RCC 7860 (cell line): ENCODE data around the gene PTMS.
"Not testable (repeated sequence)": the region's sequence is repeated elsewhere in the genome, so short reads cannot be mapped to it uniquely, and the experiment has no call there.

ENCODE experiments used
- DNase-seq: peaks from one replicate; pipeline ENCODE4 v3.0.0-alpha.2; 2015; ENCODE audit warnings: low spot score
- FAIRE-seq: peaks from 2 replicates; lab custom pipeline; 2012; peaks lifted over from hg19 to GRCh38; lab: Jason Lieb, UNC

Gene PTMS, protein sequence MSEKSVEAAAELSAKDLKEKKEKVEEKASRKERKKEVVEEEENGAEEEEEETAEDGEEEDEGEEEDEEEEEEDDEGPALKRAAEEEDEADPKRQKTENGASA

DNA sequence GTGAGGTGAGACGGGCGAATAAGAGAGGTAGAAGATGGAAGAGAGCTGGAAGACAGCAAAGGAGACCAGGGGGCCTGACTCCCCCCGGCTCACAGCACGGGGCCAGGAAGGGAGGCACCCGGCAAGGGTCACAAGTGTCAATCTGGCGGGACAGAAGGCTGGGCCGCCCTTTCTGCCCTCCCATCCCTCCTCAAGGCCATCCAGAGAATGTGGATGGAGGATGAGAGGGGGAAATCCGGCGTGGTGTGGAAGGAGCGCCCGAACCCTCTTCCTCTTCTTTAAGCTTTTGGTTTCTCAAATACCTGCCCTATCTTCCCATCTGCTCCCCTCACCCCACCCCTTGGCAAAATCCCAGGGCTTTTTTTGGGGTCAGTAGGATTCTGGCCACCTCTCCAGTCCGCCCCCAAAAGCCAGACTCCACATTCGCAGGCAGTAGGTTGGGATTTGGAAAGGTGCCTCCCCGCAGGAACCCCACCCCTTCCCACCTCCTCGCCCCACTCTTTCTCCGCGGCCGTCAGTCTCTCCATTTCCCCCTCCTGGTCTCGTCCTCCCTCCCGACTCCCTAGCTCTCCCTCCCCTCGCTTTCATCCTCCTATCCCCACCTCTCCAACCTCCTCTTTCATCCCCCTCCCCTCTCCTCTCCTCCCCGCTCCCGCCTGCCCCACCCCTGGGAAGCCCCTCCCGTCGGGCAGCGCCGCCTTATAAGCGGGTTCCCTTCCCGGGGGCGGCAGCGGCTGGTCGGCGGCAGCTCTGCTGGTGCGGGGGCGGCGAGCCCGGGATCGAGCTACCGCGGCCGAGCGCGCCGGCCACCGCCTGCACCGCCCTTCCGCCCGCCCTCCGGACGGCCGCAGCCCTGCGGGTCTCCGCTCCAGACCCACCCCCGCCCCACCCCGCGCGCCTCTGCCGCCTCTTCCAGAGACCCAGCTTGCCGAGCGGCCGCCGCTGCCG, at the start of gene PTMS:
PTMS (plus strand) TSS at position 730 of the 948 bp plus-strand sequence. CDS start 343 bp downstream, outside the sequence.
- FAIRE-seq (no peak), DNase-seq (peak; percentile 64)

DNA sequence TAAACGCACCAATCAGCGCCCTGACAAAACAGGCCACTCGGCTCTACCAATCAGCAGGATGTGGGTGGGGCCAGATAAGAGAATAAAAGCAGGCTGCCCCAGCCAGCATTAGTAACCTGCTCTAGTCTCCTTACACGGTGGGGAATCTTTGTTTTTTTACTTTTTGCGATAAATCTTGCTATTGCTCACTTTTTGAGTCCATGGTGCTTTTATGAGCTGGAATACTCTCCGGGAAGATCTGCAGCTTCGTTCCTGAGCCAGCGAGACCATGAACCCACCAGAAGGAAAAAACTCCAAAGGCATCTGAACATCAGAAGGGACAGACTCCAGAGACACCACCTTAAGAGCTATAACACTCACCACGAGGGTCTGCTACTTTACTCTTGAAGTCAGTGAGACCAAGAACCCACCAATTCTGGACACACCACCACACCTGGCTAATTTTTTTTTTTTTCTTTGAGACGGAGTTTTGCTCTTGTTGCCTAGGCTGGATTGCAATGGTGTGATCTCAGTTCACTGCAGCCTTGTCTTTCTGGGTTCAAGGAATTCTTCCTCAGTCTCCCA, 49.2 kb upstream of the PTMS start:
- DNase-seq (no peak), FAIRE-seq (no peak)

DNA sequence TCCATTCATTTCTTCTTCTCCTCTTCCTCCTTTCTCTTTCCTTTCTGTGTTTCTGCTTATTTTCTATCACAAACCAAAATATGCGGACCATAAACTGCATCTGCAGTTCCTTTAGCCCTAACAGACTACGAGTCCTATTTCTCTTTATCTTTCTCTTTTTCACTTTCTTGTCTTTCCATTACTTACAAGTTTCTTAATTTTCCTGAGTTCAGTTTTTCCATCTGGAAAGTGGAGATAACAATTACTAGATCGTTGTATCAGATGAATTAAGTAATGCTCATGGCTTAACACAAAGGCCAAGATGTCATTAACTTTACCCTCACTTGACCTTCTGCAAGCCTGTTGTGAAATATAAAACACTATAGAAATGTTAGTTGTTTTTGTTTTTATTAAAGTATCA, 43.3 kb upstream of the PTMS start:
- DNase-seq (no peak), FAIRE-seq (no peak)

DNA sequence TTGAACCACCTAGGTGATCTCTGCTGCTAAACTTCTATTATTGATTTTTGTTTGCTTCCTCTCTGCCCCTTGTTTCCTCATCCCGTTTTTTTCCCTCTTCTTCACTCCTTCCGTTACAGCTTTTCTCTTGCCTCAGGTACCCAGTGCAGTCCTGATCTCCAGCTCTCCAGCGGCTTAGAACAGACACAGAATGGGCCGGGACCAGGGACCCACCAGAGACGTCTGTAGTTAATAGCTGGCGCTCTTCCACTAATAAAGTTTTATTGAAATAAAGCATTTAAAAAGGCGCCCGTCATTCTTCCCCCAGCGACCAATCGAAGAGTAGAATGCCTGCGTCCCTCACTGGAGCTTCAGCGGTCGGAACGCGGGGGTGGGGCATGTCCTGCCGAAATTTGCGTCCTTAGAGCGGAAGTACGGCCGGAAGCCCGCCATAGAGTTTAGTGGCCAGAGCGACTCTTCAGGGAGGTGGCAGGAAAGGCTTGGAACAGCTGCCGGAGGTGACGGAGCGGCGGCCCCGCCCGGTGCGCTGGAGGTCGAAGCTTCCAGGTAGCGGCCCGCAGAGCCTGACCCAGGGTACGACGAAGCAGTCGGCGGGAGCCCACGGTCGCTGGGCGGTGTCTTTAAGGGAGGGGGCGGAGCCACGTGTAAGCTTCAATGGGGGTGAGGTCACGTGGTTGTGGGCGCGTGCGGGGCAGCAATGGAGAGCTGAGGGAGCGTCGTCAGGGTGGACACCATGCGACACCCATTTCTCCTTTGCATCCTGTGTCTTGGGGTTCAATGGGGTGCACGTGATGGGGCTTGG, 42.4 kb upstream of the PTMS start, which contains the start of gene COPS7A:
COPS7A (plus strand) TSS at position 440 of the 802 bp plus-strand sequence. CDS start 611 bp downstream, outside the sequence.
- peak; percentile 93 for FAIRE-seq
- DNase-seq, result peak; percentile 97

DNA sequence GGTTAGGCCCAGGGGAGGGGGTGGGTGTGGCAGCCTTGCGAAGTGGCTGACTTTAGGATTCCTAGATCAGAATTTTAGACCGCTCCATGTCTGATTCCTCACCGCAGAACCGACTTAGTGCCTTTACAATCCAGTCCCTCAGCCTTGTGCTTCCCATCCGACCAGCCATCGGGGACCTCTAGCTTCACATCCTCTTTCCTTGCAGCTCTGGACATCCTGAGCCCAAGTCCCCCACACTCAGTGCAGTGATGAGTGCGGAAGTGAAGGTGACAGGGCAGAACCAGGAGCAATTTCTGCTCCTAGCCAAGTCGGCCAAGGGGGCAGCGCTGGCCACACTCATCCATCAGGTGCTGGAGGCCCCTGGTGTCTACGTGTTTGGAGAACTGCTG, 41.8 kb upstream of the PTMS start:
- peak; percentile 27 for DNase-seq
- FAIRE-seq, result no peak

DNA sequence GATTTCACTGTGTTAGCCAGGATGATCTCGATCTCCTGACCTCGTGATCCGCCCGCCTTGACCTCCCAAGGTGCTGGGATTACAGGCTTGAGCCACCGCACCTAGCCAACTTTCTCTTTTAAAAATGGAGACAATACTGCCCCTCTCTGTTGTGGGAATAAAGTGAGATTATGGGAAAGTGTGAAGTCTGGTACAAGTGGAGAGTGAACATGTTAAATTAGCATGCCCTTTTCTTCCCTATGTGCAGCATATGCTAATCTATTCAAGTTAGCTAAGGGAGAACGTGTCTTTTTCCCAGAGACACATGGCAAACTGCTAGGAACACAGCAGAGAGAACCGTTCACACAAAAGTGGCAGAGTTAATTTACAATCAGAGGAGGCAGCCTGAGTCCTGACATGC, 40.8 kb upstream of the PTMS start:
- no peak for FAIRE-seq
- DNase-seq, result no peak

DNA sequence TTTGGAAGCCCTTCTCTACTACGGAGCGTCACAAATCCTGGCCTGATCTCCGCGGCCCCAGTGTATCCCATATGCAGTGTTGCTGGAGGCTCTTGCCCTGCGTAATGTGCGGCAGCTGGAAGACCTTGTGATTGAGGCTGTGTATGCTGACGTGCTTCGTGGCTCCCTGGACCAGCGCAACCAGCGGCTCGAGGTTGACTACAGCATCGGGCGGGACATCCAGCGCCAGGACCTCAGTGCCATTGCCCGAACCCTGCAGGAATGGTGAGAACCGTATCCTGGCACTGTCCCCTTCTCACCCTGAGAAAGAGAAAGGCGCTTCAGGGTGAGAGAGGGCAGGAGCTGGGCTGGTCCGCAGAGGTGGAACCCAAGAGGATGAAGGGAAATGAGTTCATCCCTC, 37.0 kb upstream of the PTMS start:
- FAIRE-seq (no peak), DNase-seq (no peak)

DNA sequence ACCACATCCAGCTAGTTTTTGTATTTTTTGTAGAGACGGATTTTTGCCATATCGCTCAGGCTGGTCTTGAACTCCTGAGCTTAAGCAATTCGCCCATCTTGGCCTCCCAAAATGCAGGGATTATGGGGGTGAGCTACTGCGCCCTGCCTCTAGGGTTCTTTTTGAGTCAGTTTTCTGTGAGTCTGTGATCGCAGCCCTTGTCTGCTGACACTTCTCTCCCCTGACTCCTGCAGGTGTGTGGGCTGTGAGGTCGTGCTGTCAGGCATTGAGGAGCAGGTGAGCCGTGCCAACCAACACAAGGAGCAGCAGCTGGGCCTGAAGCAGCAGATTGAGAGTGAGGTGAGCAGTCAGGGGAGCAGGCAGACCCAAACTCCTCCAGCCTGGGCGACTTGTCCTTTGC, 36.0 kb upstream of the PTMS start:
- DNase-seq, result no peak
- no peak for FAIRE-seq

DNA sequence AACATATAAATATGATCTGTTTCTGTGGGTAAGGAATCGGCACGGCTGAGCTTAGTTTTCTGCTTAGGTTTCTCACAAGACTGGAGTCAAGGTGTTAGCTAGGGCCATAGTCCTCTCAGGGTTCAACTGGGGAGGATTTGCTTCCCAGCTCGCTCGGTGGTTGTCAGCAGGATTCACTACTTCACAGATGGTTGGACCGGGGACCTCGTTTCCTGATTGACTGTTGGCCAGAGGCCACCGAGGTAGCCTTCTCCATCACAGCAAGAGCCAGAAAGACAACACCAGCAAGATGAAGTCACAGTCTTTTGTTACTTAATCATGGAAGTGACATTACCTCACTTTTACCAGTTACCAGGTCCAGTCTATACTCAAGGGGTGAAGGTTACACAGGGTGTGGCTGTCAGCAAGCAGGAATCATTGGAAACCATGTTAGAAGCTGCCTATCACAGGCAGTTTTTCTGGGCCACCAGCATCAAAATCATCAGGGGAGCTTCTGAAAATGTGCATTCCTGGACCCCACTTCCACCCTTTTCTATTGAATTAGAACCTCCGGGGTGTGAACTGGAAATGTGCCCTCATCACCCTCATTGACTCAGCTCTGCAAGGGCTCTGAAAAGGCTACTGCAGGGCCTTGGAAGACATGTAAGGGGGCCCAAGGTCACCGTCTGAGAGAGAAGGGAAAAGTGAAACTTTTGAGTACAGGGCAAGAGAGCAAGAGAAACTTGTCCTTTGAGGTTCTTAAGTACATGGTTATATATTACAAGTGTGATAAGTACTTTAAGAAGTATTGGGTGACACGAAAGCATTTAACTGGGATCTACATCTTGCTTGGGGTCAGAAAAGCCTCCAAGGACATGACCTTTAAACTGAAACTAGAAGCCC, 31.4 kb upstream of the PTMS start:
- DNase-seq (no peak), FAIRE-seq (no peak)

DNA sequence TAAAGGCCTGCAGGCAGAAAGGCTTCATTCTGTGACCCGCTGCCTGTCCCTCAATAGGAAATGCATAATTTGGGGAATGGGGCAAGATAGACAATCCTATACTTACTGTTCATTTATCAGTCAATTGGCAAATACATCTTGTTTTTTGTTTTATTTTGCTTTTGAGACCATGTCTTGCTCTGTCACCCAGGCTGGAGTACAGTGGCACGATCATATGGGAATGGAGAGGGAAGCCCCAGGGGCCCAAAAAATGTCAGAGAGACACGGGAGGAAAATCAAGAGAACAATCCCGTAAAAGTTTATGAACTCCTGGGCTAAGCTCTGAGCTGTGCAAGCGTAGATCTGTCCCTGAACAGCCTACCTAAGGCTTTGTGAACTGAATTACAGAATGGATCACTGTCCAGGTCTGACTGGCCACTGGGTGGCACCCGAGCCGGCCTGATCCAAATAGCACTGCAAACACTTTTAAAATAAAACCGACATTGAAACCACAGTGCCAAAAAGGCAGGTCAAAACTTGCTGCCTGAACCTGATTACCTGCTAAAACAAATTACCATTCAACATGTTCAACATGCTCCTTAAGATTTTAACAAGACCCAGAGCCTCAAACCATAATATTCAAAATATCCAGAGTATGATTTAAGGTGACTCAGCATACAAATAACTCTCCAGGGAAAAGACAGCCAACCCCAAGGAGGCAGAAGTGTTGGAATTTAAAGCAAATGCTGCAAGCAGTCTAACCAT, 30.5 kb upstream of the PTMS start:
- DNase-seq (peak; percentile 27), FAIRE-seq (peak; percentile 31)

DNA sequence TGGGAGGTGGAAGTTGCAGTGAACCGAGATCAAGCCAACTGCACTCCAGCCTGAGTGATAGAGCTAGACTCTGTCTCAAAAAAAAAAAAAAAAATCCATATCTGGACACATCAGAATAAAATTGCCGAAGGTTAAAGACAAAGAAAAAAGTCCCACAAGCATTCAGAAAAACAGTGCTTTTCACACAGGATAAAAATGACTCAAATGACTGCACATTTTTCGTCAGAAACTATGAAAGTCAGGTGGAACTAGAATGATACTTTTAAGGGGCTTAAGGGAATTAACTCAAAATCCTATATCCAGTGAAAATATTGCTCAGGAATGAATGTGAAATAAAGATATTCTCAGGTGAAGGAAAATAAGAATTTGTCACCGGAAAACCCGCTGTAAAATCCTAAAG, 29.4 kb upstream of the PTMS start:
- DNase-seq (no peak), FAIRE-seq (no peak)

DNA sequence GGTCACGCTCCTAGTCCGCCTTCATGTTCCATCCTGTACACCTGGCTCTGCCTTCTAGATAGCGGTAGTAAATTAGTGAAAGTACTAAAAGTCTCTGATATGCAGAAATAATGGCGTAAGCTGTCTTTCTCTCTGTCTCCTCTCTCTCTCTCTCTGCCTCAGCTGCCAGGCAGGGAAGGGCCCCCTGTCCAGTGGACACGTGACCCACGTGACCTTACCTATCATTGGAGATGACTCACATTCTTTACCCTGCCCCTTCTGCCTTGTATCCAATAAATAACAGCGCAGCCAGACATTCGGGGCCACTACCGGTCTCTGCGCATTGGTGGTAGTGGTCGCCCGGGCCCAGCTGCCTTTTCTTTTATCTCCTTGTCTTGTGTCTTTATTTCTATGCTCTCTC, 24.1 kb upstream of the PTMS start:
- not testable (repeated sequence) for DNase-seq, FAIRE-seq

DNA sequence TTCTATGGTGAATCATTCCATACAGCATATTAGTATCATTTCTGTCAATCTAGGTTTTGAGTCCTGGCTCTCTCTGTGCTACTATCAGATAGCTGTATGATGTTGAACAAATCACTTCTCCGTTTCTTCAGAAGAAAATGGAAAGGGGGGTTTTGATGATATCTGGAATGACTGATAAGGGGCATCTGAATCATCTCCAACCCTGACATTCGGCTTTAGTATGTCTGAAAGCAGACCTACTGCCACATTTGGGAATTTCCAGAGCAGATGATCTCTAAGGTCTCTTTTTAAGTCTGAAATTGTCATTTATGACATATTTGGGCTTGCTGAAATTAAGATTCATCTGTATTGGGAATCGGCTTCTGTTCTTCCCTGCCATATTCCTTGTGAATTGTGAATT, 23.3 kb upstream of the PTMS start:
- FAIRE-seq (no peak), DNase-seq (no peak)

DNA sequence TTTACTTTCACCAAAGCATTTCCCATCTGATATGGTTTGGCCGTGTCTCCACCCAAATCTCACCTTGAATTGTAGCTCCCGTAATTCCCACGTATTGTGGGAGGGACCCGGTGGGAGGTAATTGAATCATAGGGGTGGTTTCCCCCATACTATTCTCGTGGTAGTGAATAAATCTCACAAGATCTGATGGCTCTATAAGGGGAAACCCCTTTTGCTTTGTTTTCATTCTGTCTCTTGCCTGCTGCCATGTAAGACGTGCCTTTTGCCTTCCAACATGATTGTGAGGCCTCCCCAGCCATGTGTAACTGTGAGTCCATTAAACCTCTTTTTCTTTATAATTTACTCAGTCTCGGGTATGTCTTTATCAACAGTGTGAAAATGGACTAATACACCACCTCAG, 22.9 kb upstream of the PTMS start:
- DNase-seq, FAIRE-seq: not testable (repeated sequence)

DNA sequence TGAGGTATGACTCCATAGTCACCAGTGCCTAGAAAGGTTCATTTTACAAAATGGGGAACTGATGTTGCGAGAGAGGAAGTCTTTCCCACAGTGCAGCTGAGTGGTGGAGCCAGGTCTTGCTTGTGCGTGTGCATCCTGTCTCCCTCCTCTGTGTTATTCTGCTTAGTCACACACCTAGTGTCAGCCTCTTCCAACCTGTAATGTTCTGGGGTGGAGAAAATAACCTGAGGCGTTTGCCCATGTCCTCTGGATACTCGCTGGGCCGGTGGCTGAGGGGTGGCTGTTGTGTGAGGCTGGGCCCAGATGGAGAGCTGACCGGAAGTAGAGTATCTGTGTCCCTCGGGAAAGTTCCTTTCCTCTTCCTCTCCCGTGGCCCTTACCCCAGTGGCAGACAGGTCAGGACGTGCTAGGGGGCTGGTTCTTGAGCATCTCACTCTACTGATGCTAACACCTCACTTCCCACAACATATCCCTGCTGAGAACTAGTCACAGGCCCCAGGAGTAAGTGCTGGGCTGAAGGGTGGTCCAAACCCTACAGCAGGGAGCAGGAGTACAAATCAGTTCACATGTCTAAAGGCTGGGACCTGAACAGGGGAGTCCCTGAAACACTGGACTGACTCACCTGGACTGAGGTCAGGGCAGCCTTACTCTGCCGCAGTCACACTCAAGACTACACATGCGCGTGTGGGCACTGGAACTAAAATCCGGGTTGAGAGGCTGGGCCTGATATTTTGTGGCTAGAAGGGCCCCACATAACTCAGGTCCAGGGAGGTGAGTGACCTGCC, 20.2 kb upstream of the PTMS start:
- DNase-seq, result no peak
- FAIRE-seq, result no peak

DNA sequence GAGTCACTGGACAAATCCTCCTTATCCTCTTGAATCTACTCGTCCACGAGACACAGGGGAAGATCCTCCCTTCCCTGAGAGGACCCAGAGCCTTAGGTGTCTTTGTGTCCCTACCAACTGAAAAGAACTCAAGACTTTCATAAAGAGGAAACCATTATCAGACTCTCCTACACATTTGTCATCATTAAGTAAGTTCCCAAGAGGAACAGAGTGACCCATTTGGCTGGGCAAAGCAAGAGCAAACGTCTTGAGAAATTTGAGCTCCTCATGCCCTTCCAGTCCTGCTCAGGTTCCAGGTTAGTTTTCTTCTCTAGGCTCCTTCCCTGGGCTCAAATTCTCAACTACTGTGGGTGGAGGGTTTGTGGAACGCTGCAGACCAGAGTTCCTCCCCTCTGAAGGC, 18.9 kb upstream of the PTMS start:
- FAIRE-seq (no peak), DNase-seq (no peak)

DNA sequence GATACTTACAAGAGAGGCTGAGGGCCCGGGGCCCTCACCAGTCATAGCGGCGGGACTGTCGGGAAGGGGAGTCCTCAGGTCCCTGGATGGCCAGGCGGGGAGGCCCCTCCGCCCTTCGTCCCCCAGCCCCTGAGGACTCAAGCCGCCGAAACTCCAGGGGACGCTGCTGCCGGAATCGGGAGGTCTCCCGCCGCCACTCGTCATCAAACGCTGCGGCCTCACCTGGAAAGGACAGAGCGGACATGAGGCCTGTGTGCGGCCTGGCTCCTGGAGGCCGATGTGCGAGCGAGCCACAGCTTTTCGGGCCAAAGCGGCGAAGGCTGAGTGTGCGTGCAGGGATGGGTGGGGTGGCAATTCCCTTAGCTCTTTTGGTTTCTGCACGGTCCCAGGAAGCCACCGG, 17.4 kb upstream of the PTMS start:
- DNase-seq (no peak), FAIRE-seq (no peak)

DNA sequence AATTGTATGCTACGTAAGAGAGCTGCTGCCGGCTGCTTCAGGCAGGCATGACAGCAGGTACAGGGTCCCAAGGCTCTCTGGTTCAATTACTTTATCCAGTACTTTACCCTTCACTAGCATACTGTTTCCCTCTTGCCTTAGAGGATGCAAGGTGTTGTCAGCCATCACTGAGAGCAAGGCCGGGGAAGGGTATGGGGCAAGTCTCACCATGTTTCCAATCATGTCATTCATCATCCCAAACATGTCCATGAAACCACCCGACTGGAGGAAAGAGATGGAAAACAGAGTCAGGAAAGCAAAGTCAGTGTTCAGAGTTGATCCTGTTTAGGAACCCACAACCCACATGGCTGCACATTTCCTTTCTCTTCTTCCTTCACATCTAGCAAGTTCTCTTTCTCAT, 15.7 kb upstream of the PTMS start:
- no peak for DNase-seq
- FAIRE-seq, result no peak

DNA sequence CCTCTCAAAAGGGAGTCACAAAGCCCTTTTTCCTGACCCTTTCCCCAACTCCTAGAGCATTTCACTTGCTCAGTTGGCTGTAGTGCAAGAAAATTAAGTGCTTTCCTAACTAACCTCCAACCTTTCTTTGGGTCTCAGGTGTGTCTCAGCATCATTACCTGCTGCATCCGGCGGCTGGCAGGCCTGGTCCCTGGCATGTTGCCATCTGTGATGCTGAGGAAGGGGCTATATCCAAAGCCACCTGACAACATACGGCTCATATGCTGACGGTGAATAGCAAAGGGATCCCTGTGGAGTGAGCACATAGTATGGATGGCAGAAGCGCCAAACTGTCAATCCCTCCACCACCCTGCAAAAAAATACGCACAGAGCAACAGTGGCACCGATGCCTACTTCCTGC, 14.4 kb upstream of the PTMS start:
- FAIRE-seq (no peak), DNase-seq (no peak)
